ENCODE data around the gene ZFYVE27.
"Not testable (repeated sequence)": the region's sequence is repeated elsewhere in the genome, so short reads cannot be mapped to it uniquely, and the experiment has no call there.

Gene ZFYVE27, protein sequence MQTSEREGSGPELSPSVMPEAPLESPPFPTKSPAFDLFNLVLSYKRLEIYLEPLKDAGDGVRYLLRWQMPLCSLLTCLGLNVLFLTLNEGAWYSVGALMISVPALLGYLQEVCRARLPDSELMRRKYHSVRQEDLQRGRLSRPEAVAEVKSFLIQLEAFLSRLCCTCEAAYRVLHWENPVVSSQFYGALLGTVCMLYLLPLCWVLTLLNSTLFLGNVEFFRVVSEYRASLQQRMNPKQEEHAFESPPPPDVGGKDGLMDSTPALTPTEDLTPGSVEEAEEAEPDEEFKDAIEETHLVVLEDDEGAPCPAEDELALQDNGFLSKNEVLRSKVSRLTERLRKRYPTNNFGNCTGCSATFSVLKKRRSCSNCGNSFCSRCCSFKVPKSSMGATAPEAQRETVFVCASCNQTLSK

DNA sequence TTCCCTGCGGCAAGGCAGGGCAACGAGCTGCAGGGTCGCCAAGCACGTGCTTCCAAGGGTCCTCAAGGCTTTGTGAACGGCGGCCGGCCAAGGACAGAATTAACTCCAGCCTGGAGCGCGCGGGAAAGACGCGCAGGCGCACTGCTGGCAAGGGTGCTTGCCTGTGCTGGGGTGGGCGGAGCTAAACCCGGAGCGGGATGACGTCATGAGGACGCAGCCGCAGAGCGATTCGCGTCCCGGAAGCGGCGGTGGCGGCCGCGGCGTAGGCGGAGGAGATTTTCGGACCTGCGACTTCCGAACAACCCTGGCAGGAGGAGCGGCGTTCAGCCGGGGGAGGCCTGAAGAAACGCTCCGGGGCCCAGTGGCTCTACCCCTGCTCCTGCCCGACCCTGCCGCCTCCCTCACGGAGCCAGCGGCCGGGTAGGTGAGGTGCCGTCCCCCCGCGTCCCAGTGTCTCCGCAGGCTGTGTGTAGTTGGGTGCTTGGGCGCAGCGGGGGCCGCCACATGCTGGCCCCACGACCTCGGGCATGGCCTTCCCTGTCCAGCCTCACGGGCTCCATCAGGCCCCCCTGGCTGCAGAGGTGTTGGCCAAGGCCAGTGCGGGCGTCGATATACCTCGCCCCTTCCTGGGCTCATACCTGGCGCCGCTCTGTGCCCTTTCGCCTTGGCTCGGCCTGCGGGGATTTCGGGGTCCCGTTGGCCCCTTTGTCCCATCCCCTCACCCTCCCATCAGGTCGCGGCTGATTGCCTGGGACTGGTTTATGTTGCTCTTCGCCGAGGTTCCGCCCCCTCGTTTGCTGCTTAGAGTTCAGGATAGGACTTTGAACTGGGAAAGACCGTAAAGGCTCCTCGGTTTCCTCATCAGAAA lies at the start of gene ZFYVE27:
Gene ZFYVE27, plus strand, starts transcription at position 227 of the 868 bp plus-strand sequence. CDS start 1,350 bp downstream, outside the sequence.
- DNase-seq = peak; percentile 98

DNA sequence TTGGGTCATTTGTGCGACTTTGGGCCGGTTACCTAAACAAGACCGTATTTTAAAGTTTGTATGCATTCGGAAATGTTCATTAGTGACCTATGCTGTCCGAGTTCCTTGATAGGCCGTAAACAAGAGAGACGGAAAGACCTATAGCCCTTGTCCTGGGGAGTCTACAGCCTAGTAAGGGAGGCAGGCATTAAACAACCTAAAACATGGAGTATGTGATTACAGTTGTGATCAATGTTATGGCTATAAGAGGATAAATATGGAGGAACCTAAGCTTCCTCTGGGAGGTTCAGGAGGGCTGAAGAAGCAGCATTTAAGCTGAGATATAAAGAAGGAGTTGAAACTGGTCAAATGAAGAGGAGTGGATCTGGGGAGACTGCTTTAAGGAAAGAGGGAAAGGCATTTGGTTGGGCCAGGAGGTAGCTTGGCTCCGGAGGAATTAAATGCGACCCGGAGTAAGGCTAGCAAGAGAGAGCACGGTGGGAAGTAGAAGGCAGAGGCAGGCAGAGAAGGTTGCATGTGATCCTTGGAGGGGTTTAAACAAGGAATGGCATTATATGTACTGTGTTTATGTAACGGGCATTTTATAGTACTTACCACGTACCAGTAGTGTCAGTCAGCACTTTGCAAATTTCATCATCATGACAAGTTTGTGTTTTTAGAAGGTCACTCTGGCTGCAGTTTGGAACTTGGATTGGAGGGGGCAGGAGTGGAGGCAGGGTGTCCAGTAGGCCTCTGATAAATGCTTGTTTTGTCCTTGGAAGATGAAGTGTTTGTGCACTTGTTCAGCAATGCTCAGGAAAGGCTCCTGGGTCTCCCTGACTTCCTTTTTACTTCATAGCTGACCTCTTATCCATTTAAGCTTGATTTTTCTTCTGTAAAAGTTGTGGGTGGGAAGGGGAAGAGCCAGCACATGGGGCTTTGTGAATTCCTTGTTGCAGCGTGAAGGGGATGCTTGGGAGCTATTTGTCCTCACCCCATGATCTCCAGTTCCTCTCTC lies 48.8 kb upstream of the ZFYVE27 start:
- no peak for DNase-seq

DNA sequence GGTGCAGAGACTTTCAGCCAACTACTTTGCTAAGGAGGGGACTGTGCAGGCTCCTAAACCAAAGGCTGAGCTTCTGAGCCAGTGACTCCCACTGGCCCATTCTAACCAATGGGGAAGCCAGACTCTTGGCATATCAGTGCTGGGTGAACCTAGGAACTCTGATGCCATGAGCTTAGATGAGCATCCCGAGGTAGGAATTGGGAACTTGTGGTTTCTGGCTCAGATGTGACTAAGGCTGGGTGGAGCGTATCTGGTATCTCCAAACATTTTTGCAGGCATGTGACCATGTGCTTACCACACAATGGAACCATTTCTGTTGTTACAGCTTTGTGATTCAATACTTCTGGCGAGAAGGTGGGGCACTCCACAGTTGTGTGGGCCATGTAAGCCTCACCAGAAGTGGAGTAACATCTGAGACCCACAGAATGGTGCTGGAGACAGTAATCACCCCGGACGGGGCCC lies 47.3 kb upstream of the ZFYVE27 start:
- DNase-seq = no peak

DNA sequence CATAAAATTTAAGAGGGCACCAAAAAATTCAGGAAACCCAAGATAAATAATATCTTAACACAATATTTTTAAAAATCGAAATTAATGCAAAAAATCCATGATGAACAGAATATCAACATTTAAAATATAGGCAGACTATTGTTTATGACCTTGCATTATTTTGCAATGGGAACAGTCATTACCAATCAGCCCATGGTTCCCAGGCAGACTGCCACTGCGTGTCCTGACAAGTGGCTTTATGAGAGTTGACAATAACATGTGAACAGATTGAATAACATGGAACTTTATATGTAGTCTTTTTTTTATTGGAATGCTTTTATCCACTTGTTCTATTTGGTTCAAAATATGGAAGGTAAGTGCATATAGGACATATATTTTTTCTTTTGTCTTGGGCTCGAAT lies 46.8 kb upstream of the ZFYVE27 start:
- DNase-seq = no peak

DNA sequence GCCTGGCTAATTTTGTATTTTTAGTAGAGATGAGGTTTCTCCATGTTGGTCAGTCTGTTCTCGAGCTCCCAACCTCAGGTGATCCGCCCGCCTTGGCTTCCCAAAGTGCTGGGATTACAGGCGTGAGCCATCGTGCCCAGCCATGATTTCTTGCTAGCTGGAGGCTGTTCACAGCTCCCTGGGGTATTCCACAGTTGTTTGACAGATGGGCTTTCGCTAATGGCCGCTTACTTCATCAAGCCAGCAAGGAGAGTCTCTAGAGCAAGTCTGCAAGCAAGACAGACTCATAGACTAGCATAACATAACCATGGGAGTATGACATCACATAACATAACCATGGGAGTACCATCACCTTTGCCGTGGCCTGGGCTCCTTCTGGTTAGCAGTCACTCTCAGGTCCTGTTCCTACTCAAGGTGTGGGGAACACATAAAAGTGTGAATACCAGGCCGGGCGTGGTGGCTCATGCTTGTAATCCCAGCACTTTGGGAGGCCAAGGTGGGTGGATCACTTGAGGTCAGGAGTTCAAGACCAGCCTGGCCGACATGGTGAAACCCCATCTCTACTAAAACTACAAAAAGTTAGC lies 38.8 kb upstream of the ZFYVE27 start:
- not testable (repeated sequence) for DNase-seq

DNA sequence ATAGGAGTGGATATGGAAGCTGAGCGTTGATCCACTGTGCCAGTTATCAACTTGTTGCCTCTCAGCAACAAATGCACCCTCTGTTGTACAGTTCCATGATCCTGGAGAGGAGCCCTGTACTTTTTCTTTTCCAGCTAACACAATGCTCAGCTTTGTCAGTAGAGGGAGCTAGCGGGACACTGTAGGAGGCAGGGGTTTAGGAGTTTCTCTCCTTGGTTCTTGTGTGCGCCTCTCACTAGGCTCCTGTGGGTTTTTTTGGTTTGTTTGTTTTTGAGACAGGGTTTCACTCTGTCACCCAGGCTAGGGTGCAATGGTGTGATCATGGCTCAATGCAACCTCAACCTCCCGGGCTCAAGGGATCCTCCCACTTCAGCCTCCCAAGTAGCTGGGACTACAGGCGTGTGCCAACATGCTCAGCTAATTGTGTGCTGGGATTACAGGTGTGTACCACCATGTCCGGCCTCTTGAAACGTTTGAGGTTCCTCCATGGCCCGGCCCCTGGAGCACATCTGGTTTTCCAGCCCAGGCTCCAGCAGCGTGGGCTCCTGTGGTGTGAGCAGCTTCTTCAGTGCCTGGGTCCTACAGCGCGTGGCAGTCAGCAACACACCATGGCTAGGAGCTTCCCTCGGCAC lies 35.4 kb upstream of the ZFYVE27 start:
- DNase-seq = no peak

DNA sequence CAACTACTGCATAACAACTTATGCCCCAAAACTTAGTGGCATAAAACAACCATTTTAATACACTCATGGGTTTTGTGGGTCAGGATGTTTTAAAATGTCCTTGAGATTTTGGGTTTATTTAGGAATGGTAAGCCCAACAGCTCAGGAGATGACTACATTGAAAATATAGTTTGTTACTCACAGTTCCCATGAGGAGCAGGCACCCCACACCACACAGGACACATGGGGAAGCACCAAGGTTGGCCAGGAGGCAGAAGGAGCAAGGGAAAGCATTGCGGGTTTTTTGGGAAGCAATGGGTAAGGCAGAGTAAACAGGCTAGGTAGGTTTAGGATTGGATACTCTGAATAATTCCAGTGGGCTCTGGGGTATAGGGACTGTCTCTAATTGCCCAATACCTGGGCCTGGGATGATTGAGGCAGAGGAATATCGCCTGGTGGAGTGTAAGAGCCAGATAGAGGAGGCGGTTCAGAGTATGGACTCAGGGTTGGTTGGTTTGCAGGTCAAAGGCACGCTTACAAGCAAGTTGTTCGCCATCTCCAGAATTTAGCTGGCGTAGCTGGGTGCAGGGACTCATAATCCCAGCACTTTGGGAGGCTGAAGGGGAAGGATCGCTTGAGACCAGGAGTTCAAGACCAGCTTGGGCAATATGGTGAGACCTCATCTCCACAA lies 33.4 kb upstream of the ZFYVE27 start:
- no peak for DNase-seq

DNA sequence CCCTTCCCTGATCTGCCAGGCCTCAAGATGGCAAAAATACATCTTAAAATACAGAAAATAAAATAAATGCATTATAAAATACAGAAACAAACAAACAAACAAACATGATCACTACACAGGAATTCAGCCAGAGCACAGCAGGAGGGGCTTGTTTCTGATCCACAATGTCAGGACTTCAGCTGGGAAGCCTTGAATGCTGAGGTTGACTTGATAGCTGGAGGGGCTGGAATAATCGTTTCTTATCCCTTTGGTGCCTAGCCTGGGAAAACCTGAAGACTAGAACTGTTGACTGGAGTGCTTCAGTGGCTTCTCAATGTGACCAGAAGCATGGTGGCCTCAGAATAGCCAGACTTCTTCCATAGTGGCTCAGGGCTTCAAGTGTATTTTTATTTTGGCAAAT lies 32.6 kb upstream of the ZFYVE27 start:
- no peak for DNase-seq

DNA sequence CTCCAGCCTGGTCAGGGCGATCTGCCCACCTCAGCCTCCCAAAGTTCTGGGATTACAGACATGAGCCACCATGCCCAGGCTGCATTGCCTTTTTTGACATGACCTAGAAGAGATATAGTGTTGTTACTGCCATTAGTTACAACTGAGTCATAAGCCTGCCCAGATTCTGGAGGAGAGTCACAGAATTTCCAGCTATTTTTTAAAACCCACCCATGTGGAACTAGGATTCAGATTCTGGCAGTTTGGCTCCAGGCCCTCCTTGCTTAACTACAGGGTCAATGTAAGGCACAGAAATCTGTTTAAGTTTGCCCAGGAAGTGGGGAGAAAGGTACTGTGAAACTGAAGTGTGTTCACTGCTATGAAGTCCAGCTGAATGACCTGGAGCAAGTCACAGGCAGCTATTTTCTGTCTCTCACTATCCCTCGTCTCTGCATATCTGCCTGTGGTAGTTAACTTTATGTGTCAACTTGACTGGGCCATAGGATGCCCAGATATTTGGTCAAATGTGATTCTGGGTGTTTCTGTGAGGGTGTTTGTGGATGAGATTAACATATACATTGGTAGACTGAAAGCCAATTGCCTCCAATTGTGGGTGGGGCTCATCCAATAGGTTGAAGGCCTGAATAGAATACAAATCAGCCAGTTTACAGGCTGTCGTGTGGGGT lies 31.8 kb upstream of the ZFYVE27 start:
- no peak for DNase-seq

DNA sequence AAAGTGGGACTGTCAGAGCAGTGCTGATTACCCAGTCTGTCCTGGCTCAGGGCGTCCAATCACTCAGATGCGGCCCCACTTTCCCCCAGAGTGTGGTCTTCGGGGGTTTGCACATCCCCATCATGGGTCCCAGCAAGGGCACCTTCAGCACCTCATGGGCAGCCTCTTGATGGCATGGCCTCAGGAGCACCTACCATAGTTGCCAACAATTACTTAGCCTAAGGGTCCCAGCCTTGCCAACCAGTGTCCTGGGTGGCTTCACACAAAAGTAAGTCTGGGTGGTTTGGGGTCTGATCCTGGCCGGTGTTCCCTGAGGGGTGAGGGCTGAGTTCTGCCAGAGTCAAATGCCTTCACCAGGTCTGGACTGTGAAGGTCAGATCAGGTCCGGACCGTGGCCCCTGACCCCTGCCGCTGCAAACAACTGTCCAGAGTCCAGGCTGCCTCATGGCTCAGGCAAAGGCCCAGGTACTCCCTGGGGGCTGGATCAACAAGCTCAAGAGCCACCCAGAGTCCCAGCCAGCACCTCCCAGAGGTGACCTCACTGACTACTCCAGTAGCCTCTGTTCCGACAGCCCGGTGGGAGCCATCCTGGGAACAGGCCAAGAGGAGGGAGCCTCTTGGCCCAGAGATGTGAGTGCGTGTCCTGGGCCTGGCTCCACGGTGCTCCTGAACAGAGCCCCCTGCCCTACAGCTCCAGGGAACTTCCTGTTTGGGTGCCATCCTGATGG lies 29.6 kb upstream of the ZFYVE27 start:
- DNase-seq = no peak

DNA sequence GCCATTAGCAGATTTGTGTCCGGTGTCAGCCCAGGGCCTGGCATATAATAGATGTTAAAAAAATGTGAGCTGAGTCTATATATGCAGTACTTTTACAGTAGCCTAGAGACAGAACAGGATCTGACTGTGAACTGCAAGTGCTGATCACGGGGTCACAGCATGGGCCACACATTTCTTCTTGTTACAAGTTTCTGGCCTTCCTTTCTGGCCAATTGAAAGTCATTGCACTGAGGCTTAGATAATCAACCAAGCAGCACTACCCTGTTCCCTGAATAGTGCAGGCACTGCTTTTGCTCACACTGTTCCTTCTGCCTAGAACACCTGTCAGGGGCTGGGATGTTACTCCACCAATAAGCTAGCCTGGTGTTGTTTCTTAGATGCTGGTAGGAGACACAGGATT lies 28.8 kb upstream of the ZFYVE27 start:
- no peak for DNase-seq

DNA sequence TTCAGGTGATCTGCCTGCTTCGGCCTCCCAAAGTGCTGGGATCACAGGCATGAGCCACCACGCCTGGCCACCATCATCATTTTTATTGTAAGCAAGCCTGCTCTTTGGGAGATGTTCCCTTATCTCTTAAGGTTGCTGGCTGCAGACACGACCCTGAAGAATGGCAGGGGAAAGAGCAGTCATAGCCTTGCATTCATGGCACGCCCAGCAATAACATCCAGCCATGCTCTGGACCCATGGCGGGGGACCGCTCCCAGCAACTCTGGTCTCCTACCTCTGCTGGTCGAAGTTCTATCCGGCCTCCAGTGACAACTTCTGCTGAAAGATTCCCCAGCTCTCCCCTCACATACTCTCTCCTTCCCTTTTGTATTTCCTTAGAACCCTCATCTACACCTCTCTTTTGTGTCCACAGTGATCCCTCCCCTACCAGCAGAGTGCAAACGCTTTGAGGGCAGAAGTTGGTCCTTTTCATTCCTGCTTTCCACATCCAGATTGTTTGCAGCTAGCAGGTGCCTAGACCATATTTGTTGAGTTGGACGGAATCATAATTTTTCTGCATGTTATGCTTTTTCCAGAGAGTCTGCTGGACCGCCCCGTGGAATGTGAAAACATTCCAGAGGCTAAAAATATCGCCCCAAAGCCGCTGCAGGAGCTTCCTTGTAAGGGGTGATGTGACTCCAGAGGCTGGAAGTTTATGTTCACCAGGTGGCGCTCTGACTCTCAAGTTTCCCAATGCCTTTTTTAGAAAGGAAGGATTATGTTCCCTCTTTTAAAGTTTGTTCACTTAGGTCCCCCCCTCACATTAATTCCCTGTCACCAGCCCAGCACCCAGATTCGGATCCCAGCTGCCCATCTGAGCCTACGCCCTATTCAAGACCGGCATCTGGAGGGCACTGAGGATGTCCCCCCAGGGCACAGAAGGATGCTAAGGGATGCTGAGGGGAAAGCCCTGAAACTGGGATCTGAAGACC lies 27.7 kb upstream of the ZFYVE27 start:
- peak; percentile 83 for DNase-seq

DNA sequence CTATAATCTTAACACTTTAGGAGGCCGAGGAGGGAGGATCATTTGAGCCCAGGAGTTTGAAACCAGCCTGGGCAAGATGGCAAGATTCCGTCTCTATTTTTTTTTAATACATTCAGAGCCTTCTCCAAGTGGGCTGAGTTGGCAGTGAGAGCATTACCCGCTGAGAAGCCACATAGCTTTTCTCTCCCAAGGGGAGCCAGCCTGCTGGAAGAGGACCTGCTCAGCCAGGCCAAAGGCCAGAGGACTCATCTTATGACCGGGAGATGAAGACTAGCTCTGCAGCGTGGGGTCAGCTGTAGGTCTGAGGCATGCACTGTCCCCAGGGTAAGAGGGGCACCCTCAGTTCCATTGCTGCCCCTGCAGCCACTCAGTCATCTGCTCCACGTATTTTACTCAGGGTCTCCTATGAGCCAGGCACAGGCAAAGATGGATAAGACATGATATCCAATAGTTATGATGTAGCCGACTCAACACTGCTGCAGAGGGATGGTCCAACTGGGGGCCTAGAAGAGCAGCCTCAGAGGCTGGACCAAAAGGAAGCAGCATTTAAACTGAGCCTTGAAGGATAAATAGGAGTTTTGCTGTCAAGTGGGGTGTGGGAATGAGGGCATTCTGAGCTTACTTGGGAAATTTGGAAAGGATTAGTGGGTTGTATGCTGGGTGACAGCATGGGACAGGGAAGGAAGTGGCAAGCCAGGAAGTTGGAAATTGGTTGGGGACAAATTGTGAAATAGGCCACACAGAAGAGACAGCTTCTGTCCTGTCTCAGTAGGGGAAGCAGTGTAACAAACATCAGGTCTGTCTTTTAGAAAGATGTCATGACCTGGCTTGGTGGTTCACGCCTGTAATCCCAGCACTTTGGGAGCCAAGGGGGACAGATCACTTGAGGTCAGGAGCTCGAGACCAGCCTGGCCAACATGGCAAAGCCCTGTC lies 25.0 kb upstream of the ZFYVE27 start:
- no peak for DNase-seq

DNA sequence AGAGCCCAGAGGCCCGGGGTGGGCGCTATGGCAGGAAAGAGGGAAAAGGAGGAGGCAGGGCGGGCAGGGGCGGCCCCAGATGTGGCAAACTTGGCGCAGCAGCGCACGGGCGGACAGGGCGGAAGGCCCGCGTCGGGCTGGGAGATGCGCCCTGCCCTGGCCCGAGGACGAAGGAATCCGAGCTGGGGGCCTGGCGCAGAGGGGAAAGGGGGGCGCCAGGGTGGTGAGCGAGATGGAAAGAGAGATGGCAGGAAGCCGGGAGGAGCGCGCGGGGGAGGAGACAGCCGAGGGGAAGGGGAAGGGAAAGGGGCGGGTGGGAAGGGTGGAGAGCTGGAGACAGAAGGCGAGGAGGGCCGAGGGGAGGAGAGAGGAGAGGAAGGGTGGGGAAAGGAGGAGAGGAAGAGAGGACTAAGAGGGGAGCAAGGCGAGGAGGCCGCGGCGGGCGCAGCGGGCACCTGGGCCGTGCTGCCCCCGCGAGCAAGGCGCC lies 23.5 kb upstream of the ZFYVE27 start, which contains the start of gene MARVELD1:
Gene MARVELD1, plus strand, starts transcription at position 392 of the 487 bp plus-strand sequence. CDS start 147 bp downstream, outside the sequence.
- DNase-seq = peak; percentile 94

DNA sequence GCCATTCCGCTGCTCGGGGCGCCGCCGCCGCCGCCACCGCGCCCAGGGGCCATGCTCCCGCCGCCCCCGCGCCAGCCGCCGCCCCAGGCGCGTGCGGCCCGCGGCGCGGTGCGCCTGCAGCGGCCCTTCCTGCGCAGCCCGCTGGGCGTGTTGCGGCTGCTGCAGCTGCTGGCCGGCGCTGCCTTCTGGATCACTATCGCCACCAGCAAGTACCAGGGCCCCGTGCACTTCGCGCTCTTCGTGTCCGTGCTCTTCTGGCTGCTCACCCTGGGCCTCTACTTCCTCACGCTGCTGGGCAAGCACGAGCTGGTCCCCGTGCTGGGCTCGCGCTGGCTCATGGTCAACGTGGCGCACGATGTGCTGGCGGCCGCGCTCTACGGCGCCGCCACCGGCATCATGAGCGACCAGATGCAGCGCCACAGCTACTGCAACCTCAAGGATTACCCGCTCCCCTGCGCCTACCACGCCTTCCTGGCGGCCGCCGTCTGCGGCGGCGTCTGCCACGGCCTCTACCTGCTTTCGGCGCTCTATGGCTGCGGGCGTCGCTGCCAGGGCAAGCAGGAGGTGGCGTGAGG lies 23.0 kb upstream of the ZFYVE27 start:
- DNase-seq = peak; percentile 80
